ACHN (cell line): ENCODE data around the gene NR6A1.

ENCODE experiments used
- DNase-seq: peaks from one replicate; pipeline ENCODE4 v3.0.0-alpha.2; 2015
- in situ Hi-C: cut with HindIII; loops from 2 replicates; pipeline ENCODE4 v1.10.0; 2017; ENCODE audit warnings: low sequenced_read_pairs, low pct_ligation_motif_present, low pct_unique_long_range_greater_than_20kb

NR6A1 gene

DNA sequence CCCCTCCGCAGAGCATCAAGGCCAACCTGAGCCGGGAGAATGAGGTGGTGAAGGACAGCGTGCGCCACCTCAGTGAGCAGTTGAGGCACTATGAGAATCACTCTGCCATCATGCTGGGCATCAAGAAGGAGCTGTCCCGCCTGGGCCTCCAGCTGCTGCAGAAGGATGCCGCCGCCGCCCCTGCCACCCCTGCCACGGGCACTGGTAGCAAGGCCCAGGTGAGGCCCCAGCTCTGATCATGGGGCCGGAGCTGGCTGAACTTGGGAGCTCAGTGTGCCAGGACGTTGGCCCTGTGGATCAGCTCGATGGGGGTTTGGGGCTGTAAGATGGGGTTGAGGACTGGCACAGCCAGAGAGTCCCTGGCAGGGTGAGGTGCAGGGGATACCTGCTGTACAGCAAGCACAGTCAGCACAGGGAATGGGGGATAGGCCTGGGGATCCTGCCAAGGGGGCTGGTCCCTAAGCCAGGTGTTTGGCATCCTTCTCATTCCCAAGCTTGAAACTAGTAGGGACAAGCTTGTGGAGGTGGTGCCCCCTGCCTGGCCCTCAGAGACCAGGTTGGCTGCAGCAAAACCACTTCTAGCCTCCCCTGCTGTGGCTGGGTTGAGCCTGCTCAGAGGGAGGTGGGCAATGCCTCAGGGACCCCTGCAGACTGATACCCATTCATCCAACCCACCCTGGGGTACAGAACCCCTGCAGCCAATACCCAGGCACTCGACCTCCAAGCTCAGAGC, 28.3 kb upstream of the NR6A1 start:
- in situ Hi-C loops = no loop called here

DNA sequence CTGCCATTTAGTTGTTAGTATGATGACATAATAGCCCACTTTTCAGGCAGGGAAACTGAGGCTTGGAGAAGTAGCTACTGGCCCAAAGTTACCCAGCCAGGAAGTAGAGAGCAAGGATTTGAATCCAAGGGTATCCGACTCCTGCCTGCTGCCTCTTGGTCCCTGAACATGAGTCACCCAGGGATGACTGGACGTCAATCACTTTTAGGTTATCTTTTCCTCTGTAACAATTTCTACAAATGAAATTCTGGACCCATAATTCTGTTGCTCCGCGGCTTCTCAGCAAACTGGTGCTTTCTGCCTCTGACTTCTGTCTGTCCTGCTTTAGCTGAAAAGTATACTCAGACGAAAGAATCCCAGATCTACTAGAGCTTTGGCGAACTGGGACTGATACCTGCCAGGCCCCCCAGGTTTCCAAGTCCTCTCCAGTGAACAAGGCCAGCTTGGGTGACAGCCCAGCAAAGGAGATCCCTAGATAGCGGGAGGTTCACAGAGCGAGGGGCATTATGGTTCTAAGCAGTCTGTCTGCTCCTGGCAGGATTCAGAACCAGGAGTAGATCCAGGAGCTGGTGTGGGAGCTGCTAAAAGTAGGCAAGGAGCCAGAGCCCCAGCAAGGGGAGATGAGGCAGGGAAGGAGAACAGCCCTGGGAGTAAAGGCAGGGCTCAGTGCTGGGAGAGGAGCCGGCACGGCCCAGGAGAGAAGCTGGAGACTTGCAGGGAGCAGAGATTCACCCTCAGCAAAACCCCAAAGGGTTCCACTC, 26.4 kb upstream of the NR6A1 start:
- no peak for DNase-seq
- in situ Hi-C loops = no loop called here

More for the DNA sequence above, 28.3 kb upstream of the NR6A1 start:
- DNase-seq = no peak

DNA sequence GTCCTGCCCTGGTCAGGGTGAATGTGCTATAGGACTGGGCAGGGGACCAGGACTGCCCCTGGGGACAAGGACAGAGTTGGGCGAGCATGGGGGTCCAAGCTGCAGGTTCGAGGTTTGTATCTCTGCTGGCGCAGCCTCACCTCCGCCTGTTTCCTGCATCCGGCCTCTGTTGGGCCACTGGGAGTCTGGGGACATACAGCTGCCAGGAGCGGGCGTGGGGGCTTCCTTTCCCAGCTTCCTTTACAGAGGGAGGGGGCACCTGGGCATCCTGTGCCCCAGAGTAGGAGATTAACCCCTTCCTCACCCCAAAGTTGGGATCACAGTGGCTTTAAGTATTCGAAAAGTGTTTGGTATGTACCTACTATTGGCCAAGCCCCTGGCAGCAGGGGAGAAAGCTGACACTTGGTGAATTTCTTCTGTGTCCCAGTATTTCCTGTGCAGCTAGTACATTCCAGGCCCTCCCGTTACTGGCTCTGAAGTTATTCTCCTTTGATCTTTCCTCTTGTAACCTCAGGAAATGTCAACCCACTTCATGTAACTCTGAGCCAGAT, 24.8 kb upstream of the NR6A1 start:
- in situ Hi-C loops = no loop called here
- no peak for DNase-seq

DNA sequence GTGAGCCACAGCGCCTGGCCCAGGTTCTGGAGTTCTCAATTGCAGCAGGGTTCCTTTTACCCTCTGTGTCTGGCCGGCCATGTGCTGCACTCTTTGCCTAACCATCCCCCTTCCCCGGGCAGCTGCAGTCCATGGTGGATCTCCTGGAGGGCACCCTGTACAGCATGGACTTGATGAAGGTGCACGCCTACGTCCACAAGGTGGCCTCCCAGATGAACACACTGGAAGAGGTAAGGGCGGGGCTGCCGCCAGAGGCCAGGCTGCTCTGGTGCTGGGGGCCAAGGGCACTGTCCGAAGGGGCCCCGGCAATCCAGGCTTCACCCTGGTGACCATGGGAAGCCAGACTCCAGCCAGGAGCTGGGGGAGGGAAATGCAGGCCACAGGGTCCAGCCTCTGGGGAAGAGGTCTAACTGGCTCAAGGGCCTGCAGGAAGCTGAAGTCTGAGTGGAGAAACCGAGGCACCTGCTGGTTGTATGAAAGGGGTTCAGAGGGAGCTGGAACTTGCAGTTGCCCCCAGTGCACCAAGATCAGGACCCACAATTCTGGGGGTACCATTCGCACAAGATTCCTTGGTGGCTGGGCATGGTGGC, 23.9 kb upstream of the NR6A1 start:
- in situ Hi-C loops = no loop called here
- peak; percentile 17 for DNase-seq

DNA sequence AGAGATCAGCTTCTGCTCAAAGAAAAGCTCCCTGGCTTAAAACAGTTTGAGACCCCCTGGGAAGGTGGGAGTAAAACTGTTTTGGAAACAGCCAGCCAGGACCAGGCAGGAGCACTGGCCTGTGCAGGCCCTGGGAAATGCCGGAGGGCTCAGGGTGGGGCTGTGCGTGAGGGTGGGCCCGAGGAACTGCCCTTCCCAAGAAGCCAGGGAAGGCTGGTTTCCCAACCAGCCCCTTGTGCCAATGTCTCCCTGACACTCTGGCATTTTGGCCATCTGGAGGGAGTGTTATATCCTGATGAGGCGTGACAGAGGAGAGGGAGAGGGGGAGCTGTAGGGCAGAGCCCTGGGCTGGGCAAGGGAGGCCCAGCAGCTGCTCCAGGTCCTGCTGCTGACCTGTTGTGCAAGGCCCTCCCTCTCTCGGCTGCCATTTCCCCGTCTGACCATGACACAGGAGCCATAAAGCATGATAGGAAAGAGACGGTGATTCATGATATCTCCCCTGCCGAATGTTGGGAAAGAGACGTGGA, 22.0 kb upstream of the NR6A1 start:
- in situ Hi-C loops = no loop called here
- no peak for DNase-seq

DNA sequence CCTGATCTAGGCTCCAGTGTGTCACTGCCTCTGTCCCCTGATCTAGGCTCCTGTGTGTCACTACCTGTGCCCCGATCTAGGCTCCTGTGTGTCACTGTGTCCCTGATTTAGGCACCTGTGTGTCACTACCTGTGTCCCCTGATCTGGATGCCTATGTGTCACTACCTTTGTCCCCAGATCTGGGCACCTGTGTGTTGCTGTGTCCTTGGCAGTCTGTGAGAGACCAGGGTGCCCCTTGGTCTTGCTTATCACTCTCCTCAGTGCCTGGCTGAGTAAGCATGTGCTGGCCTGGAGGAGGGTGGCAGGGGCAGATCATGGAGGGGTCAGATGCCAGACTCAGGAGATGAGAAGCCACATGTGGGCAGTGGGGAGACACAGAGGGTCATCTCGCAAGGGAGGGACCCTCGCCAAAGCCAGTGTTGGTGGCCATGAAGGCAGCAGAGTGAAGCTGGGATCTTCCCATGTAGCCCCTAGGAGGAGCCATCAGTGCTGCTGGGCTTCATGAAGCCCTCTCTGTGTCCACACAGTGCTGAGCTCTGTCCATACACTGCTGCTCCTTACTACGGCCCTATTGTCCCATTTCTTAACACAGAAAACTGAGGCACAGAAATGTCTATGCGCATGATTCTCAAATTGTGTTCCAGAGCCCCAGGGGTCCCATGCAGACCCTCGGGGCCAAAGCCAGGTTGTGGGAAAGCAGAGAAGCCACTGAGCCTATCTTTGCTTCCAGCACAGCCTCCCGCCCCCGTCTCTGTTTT, 21.3 kb upstream of the NR6A1 start:
- DNase-seq = no peak
- in situ Hi-C loops = no loop called here

DNA sequence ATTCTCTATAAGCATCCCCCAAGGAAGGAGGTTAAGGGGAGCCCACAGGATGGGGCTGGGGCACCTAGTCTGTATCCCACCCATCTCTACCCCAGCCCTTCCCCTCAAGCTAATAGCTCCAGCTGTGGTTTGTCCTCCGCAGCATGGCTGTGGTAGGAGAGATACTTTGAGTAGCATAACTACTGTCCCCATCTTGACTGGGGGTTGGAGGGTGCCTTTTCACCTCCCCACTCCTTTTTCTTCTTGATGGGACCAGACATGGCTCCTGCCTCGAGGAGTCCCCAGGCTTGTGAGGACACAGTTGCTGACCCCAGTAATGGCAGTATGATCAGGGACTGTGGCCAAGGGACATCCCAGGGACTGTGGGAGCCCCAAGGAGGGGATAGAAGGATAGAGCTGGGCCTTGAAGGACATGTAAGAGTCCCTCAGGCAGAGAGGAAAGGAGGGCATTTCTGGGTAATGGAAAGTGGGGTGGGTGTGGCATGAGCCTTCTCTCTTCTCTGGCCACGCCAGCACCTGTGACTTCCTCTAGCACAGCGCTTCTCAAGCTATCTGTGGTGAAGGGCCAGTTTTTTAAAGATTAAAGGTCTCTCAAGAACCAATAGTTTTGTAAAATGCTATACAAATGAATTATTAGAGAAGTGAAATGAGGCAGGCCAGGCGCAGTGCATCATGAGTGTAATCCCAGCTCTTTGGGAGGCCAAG, 19.8 kb upstream of the NR6A1 start:
- no peak for DNase-seq
- in situ Hi-C loops = no loop called here

DNA sequence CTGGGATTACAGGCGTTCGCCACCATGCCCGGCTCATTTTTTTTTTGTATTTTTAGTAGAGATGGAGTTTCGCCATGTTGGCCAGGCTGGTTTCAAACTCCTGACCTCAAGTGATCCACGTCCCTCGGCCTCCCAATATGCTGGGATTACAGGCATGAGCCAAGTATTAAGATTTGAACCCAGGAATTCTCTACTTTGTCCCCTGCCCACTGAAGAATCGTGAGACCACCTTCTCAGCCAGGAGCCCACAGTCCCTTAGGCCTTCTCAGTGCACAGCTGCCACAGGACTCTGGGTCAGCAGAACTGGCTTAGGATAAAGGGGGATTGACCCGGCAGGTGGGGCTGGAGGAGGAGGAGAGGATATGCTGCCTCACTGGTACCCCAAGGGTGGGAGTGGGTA, 19.2 kb upstream of the NR6A1 start:
- DNase-seq = no peak

DNA sequence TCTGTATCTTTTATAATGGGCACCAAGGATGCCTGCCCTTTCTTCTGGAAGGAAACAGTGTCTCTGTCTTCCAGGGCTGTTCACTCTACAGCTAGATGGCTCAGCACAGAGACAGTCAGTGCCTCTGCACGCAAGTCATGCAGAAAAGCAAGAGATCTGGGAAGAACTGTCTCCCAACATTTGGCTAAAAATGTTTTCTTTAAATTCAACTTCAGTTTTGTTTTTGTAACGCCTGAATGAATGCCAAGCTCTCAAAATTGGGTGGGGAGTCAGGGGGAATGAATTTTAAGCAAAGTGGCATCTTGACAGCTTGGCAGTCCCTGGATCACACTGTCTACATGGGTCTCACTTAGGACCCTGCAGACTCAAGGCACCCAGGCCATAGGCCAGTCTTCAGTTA, 18.4 kb upstream of the NR6A1 start:
- DNase-seq = no peak
- in situ Hi-C loops = no loop called here

More for the DNA sequence above, 19.2 kb upstream of the NR6A1 start:
- in situ Hi-C loops = no loop called here

DNA sequence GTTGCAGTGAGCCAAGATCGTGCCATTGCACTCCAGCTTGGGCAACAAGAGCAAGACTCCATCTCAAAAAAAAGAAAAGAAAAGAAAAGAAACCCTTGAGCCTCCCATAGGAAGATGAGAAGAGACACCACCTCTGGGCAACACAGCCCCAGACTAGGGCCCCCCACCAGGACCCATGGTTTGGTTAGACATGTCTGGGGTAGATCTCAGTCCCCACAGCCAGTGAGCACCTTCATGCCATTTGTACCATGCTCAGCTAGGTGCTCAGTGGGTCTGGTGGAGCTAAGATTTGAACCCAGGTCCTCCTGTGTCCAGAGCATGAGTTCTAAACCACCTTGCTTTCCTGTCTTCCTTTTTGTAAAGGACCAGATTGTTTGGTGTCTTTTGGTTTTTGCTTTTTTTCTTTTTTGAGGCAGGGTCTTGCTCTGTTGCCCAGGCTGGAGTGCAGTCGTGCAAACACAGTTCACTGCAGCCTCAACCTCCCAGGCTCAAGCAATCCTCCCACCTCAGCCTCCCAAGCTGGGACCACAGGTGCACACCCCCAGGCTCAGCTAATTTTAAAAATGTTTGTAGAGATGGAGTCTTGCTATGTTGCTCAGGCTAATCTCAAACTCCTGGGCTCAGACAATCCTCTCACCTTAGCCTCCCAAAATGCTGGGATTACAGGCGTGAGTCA, 17.6 kb upstream of the NR6A1 start:
- DNase-seq = no peak
- in situ Hi-C loops = no loop called here

DNA sequence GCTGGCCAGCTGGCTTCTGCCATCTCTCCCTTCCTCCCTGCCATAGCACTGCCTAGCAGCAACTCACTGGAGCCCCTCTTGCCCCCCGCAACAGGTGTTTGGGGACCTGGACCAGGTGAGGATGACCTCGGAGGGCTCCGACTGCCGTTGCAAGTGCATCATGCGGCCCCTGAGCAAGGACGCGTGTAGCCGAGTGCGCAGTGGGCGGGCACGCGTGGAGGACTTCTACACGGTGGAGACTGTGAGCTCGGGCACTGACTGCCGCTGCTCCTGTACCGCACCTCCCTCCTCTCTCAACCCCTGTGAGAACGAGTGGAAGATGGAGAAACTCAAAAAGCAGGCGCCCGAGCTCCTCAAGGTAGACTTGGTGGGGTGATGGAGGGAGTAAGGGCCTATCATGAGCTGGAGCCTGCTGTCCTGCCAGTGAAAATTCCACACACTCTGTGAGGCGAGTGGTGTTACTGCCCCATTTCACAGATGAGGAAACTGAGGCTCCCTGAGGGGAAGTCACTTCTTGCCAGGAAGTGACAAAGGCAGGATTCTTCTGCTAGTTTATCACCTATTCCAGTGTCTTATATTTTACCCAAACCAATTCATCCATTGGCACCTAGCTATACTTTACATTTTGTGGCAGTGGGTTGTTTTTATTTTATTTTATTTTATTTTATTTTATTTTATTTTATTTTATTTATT, 15.9 kb upstream of the NR6A1 start:
- DNase-seq = no peak
- in situ Hi-C loops = no loop called here

DNA sequence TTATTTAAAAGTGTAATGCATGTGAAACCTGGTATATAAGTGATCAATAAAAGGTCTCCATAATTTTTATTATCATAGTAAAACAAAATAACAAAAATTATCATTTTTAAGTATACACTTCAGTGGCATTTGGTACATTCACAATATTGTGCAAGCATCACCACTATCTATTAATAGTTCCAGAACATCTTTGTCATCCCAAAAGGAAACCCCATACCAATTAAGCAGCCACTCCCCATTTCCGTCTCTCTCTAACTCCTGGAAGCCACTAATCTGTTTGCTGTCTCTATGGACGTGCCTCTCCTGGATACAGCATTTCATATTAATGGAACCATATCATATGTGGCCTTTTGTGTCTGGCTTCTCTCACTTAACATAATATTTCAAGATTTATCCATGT, 13.4 kb upstream of the NR6A1 start:
- DNase-seq = no peak
- in situ Hi-C loops = no loop called here

DNA sequence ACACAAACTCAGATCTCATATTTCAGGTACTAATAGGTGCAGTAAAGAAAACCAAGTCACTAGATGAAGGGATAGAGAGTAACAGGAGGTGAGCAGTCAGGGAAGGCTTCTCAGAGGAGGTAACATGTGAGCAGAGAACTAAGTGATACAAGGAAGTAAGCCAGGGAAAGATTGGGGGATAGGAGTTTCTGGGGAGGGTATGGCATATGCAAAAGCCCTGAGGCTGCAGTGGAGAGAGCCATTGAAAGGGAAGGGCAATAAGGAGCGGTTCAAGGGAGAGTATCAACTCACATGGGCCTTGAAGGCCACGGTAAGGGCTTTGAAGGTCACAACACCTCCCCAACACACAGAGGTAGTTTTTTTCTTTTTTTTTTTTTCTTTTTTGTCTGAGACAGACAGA, 12.7 kb upstream of the NR6A1 start:
- no peak for DNase-seq
- in situ Hi-C loops = no loop called here

DNA sequence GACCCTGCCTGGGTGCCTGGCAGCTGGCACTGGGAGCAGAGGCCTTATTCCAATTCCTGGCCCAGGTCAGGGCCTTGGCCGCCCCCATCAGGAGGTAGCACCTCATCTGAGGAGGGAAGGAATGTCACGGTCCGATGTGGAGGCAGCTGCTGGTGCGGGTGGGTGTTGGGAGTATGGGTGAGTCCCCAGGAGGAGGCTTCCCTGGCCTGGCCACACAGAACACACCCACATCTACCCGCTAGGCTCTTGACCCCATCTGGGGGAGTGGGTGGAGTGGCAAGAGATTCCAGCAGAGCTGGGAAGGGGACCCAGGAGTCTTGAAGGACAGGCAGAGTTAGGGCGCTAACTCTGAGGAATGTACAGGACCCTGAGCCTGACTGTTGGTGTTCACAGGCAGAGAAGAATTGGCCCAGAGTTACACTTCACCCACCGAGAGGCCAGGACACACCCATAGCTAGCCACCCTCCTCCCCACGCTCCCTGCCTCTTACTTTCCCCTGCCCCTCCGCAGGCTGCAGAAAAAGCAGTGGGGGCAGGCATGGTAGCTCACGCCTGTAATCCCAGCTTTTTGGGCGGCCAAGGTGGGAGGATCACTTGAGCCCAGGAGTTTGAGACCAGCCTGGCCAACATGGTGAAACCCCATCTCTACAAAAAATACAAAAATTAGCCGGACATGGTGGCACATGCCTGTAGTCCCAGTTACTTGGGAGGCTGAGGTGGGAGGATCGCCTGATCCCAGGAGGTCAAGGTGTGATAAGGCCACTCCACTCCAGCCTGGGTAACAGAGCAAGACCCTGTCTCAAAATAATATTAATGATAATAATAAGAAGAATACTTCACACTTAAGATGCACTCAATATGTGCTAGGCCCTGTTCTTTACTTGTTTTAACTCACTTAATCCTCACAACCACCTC, 11.8 kb upstream of the NR6A1 start:
- no peak for DNase-seq
- in situ Hi-C loops = no loop called here

DNA sequence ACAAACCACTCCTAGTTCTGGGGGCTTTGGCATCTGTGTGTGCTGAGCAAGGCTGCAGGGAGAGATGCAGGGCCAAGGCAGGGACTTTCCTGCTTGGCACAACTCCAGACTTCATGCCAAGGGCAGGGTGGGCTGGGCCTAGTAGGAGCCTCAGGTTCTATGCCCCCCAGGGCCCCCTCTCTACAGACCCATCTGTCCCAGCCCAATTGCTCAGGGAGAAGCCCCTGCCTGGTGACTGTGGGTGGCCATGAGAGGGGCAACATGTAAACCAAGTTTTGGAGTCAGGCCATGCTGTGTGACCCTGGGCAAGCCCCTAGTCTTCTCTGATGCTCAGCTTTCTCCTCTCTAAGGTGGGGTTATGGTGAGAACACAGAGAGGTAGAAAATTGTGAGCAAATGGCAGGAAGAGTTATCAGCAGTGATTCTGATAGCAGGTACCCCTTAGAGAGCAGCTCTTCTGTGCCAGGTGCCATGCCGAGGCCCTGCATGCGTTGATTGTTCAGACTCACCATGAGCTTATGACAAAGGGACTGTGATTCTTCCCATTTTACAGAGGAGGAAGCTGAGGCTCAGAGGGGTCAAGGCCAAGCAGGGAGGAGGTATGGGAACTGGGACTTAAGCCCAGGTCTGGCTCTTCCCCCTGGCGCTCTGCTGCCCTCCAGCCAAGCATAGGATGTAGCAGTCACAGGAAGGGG, 11.0 kb upstream of the NR6A1 start:
- no peak for DNase-seq
- in situ Hi-C loops = no loop called here

DNA sequence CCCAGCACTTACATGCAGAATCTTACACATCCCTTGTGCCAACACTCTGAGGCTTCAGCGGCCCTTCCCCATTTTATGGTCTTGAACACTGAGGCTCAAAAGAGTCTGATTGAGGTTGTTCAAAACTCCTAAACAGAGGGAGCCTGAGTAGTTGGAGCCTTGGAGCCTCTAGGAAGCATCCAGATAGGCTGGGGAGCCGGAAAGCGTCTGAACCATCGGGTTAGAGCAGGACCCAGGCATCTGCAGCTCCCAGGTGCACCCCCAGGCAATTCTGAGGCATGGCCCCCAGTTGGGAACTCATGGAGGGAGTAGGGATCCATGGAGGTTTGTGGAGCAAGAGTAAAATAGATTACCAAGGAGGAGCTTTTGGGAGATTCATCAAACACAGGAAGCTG, 9.6 kb upstream of the NR6A1 start:
- in situ Hi-C loops = no loop called here

More for the DNA sequence above, 9.6 kb upstream of the NR6A1 start:
- DNase-seq = no peak
